AG09319 (cell line): ENCODE measurements around the gene SMG7.

Source experiments
- DNase-seq: peaks from one replicate; pipeline ENCODE4 v3.0.0-alpha.2; 2010; ENCODE audit warnings: low read depth; ENCODE audit errors: extremely low read depth
- CTCF ChIP-seq: IDR thresholded peaks from 2 replicates; pipeline ENCODE4 v1.5.1; 2011; ENCODE audit warnings: low read depth, mild to moderate bottlenecking, inconsistent platforms, low read length, moderate library complexity

Gene SMG7

GRCh38 chr1:183456826-183457225 is 15.5 kb upstream of the SMG7 start:
- DNase-seq, result no peak
- no peak for TF ChIP-seq CTCF

- no peak for DNase-seq
- no peak for TF ChIP-seq CTCF
Observed at GRCh38 chr1:183457449-183457848, 14.8 kb upstream of the SMG7 start.

- TF ChIP-seq CTCF, result no peak
- no peak for DNase-seq
Observed at GRCh38 chr1:183460596-183460995, 11.7 kb upstream of the SMG7 start.

- TF ChIP-seq CTCF, result no peak
- no peak for DNase-seq
Observed at GRCh38 chr1:183461350-183461749, 10.9 kb upstream of the SMG7 start.

GRCh38 chr1:183463566-183463965 is 8.7 kb upstream of the SMG7 start:
- no peak for DNase-seq
- TF ChIP-seq CTCF, result no peak

GRCh38 chr1:183466781-183467180 is 5.5 kb upstream of the SMG7 start:
- no peak for DNase-seq
- no peak for TF ChIP-seq CTCF

- no peak for TF ChIP-seq CTCF
- no peak for DNase-seq
Observed at GRCh38 chr1:183467687-183468086, 4.6 kb upstream of the SMG7 start.
